GM18499 (cell line): ENCODE measurements around the gene ATP8A2.

Experiments used
- ATAC-seq: cut with Tn5 transposase; IDR thresholded peaks from one replicate; pipeline ENCODE4 v1.9.1; 2021; ENCODE audit warnings: moderate number of reproducible peaks; ENCODE audit not compliant: insufficient read depth, unreplicated experiment

The ATP8A2 gene

DNA sequence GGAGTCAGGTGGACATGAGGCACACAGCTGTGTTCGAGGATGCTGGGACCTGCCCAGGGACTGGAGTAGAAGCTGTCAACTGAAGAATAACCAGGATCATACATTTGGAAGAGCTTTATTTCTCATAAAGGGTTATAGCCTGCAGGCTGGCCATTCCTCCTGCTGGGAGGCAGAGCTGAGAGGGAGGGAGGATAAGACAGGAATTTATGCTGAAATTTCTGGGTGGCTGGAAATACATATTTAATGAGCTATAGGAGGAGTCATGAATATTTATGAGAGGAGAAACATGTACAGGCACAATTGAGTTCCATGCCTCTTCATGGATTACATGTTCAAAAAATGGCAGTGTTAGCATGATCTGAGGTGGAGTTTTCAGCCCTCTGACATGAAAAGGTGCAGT, 528.2 kb downstream of the ATP8A2 start:
- ATAC-seq, result no peak

GRCh38 chr13:25901460-25902376, 529.9 kb downstream of the ATP8A2 start:
- ATAC-seq, result peak; percentile 97

GRCh38 chr13:25902455-25902854, 530.7 kb downstream of the ATP8A2 start:
- no peak for ATAC-seq

GRCh38 chr13:25902891-25903341, 531.1 kb downstream of the ATP8A2 start:
- ATAC-seq, result no peak

GRCh38 chr13:25904830-25905229, 533.1 kb downstream of the ATP8A2 start:
- ATAC-seq, result no peak

- no peak for ATAC-seq
Observed at GRCh38 chr13:25905611-25906010, 533.8 kb downstream of the ATP8A2 start.

DNA sequence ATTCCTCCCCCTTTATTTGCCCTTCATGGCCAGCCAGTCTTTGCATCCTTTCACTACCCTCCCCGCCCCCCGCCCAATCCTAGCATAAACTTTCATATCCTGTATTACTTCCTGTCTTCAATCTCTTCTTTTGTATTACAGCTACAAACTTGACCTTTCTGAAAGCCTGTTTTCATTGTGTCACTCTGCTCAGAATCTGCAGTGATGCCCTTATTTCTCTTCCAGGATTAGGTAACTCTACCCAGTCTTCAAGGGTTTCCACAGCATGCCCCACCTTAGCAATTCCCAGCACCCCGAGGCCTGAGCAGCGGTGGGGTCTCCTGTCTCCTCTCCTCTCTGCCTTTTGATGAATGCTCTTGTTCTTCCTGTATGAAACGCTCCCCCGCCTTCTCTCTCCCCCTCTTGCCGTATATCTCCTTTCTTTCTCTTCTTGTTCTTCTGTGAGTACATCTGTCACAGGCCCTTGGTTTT, 534.5 kb downstream of the ATP8A2 start:
- no peak for ATAC-seq

- no peak for ATAC-seq
Observed at GRCh38 chr13:25908366-25908765, 536.6 kb downstream of the ATP8A2 start.

DNA sequence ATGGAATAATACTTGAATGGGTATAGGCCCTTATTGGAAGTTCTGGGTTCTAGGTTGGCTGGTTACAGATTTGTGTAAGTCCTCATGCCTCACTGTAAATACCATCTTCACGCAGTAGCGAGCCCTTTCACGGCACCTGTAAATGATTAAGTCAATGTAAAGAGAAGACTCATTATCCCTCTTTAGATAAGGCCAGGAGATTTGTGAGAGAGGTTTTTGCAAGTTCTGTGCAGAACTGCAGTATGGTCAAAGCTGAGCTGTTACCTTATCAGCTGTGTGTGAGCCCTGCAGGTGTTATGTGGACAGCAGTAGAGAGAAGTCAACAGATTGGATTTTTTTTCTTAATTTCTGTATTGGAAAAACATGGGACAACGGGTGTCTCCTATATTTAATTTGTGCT, 538.5 kb downstream of the ATP8A2 start:
- no peak for ATAC-seq

DNA sequence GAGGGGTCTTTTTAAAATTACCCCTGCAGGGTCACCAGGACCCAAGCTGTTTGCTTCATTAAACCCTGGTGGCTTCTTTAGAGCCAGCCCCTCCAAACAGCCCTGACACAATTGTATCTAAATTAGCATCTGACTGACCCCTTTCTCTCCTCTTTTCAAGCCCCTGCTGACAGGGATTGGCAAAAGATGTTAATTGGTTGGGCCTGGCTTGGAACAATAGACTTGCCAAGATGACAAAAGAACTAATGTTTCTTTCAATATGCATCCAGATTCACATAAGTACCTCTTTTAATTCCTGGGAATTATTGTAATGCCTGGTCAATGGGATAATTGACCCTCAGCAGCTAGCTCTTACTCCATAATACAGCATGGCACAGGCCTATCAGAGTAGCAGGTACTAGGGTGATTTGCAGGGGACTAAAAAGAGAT, 539.2 kb downstream of the ATP8A2 start:
- no peak for ATAC-seq

GRCh38 chr13:25912961-25913360, 541.2 kb downstream of the ATP8A2 start:
- no peak for ATAC-seq

- ATAC-seq, result no peak
Observed at GRCh38 chr13:25915840-25916518, 544.2 kb downstream of the ATP8A2 start.

- ATAC-seq, result no peak
Observed at GRCh38 chr13:25920277-25920676, 548.5 kb downstream of the ATP8A2 start.

GRCh38 chr13:25920931-25921330, 549.2 kb downstream of the ATP8A2 start:
- no peak for ATAC-seq

- no peak for ATAC-seq
Observed at GRCh38 chr13:25922376-25922775, 550.6 kb downstream of the ATP8A2 start.

DNA sequence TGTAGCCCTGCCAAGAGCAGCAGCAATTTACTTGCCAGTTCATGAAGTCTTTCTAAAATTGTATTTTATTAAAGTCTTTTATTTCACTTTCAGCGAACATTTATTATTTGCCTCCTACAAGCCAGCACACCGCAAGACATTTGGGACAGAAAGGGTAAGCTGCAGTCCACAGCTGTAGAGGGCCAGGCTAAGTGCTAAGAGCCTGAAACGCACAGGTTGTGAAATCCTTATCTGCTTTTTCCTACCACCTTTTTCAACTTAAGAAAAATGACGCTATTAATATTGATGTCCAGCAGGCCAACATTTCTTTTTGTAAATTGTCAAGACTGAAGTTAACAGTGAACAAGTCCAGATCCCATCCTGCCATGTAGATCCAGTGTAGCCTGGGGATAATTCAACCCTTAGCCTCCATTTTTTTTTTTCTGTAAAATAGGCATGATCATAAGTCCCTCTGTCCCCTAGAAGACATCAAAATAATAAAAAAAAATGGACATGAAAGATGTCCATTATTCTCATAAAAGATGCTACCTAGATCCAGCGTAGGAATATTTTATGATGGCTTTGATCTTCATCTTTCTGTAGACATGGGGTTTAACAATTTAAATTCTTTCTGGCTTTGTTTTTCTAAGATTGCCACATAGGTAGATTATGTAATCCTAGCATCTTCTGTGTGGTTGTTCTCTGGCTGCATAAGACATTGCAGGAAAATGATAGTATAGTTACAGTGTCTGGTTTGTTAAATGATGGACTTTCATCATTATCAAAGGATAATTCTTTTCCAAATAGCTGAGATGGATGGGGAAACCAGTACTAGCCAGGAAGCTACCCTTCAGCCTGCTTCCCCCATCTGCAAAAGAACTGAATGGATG, 551.7 kb downstream of the ATP8A2 start:
- no peak for ATAC-seq

GRCh38 chr13:25927363-25927762, 555.6 kb downstream of the ATP8A2 start:
- ATAC-seq, result no peak

GRCh38 chr13:25927932-25928331, 556.2 kb downstream of the ATP8A2 start:
- ATAC-seq, result no peak

GRCh38 chr13:25928941-25929505, 557.2 kb downstream of the ATP8A2 start:
- ATAC-seq, result no peak

DNA sequence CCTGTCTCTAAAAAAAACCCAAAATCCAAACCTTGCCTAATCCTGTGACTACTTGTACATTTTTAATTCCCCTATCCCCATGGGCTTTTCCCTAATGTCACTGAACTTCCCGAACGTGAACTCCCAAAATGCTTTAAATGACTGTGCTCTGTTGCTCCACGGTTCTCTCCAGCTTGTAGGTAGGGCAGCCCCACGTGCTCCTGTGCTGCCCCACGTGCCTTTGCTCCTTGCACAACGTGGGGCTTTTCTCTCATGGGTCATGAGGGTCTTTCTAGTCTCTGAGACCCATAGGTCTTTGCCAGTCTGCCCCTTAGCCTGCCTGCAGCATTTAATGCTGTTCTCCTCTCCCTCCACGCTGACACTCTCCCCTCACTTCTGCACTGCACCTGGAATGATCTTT, 558.0 kb downstream of the ATP8A2 start:
- no peak for ATAC-seq
